OCI-M2 (cell line): Measurements from ENCODE around the gene GPR161.
A peak's percentile ranks its signal among the peaks of the same experiment; 100 is the strongest.
"Not testable (repeated sequence)": the region's sequence is repeated elsewhere in the genome, so short reads cannot be mapped to it uniquely, and the experiment has no call there.

ENCODE experiments used
- DNase-seq: peaks from one replicate; lab custom pipeline; 2025; ENCODE audit not compliant: unreplicated experiment; lab: John Stamatoyannopoulos, UW

GPR161 gene

DNA sequence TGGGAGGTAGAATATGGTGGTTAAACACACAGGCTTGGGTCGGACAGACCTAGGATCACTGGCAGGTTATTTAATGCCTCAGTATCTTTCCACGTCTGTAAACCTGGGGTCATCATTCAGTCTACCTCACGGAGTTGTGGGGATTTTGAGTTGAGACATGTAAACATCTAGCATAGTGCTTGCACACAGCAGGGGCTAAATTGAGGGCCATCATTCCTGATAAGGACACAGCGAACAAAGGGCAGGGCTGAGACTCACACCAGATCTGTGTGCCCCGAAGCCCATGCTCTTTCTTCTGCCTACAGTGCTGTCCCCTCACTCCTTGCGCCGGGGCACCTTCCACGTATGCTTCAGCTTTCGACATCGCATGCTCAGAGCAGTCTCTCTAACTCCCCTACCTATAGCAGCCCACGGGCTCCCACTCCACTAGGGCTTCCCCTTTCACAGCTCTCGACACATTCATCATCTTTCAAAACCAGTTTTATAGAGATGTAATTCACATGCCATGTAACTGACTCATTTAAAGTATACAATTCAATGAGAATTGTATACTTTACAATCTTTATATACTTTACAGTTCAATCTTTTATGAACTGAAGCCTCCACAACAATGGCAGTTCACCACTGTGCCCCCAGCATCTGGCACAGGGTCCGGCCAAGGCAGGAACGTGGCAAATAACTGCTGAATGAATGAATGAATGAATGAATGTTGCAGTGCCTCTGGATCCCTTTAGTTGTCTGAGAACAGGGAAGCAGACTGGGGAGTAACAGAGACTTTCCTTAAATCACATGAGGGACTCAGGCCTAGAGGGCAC is 48.0 kb downstream of the GPR161 start:
- DNase-seq, result no peak

GRCh38 chr1:168087696-168088095 is 49.0 kb downstream of the GPR161 start:
- no peak for DNase-seq

DNA sequence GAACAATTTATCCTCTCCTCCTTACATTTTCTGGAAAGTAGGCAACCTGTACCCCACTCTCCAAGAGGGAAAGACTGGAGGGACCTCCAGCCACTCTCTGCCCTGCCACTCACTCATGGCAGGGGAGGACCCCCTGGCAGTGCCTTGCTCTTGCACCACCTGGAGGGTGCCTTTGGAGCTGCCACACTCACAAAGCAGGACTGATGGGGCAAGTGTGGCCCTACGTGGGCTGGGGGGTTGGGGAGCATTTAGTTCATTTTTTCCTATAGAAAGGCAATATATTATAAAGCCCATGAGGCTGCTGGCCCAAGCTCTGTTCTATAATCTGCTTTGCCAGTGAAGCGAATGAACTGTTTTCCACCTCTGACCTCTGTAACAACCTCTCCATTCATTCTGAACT is 50.3 kb downstream of the GPR161 start:
- no peak for DNase-seq

DNA sequence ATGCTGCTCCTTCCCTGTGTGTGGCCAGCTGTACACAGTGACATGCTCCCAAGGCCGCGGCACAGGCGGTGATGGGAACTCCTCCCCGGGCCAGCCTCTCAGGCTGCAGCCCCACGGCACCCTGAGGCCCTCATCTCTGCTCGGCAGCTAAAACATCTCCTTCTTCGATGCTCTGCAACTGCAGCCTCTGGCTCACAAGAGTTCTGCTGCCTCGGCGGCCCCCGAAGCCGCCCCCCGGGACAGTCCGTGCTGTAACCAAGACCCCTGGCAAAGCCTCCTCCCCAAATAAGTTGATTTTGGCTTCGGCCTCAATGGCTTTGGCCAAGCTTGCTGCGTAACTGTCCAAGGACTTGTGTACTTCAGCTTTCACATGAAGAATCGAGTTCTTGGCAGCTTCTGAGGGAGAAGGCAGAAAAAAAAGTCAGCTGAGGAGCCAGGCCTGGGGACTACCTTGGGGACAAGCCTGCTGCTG is 51.3 kb downstream of the GPR161 start:
- DNase-seq, result no peak

DNA sequence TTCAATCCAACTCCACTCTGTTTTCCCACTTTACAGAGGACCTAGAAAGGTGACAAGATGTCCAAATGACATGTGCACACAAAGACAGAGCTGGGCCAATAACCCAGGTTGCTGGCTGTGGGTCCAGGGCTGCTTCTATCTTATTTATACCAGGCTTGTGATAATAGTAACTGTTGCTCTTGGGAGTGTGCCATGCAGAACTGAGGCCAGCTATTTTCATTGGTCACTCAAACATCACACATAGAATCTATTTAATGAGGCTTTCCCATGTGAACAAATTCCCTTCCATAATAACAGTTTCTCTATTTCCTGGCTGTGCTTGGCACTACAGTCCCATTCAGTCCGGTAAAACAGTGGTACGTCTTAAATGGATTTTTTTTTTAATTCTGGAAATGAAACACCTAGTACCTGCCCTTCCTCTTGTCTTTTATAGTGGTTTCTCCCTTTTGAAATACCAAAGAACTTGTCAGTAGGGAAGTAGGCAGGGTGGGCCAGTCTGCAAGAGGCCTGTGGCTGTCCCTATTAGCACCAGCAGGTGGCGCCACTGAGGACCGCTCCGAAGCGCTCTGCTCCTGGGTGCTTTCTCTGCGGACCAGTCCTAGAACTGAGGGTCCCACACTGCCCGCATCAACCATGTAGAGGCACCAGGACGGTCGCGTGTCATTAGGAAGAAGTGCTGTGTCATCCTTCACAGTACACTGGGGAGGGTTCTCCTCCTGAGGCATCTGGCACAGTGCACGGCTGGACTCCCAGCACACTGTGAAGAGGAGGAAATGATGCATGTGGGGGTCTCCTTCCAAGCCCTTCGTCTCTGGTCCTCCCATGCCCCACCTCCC is 52.1 kb downstream of the GPR161 start:
- no peak for DNase-seq

DNA sequence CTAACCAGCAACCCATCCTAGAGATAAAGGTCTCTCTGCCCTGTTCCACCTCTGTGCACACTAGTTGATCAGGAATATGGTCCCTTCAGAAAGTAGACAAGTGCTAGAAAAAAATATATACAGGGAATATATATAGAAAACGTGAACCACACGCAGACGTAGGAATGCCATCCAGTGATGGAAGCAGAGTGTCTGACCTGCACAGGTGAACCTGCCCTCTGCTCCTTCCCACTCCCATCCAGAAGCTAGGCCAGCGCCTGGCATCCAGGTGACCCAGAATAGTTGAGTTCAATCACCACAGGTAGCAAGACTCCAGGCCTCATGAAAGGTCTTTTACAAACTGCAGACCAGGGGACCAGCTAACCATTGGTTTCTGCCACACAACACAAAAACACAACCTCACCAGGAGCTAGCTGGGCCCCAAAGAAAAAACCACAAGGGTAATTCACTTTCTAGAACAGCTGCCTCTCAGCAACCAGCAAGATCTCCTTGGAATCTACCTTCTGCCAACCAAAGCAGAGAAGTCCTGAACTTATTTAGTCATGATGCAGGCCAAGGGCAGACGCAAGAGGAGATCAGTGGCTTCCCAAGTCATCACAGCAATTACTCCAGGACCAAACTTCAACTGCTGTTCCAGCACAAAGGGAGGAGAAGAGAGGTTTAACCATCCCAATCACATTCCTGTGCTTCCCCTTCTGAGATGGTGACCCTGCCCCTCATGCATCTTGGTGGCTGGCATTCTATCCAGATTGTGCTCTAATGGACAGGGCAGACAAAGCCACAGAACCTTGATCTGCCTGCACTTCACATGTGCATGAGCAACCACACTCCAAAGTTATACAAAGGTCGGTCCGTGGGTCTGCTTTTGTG is 53.0 kb downstream of the GPR161 start:
- no peak for DNase-seq

DNA sequence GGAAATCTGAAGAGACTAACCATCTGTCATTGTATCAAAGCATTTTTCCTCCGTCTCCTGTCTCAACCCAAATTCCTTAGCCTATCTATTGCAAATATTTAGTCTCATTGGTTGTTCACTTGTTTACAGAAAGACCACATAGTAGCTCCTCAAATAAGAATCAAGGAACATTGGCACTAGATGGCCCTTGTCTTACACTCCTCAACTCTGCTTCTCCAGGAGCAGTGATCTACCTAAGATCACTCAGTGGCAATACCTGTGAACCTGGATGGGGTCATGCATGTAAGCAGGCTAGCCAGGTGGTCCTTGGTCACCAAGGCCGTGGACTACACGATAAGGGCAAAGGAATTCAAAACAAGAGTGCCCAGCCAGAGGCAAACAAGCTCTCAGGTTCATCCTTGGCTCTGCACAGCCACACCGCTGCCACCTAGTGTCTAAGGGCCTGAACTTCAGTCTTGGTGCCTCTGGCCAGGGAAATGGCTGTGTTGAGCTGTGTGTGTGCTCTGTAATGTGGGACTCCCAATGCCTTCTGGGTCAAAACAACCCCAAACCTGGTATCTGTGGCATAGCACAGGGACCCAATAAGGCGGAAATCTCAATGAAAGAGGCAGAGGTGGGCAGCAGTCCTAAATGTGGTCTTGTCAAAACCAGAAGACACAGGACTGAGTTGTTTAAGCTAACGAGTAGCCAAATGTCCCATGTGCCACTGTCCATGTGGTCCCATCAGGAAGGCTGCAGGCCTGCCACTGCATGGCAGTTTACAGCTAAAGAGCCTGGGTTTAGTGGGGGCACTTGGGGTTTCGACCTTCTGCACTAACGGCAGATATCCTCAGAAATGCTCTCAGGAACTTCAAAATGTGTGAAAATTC is 54.5 kb downstream of the GPR161 start:
- DNase-seq, result peak; percentile 32

GRCh38 chr1:168081373-168082007 is 55.2 kb downstream of the GPR161 start:
- DNase-seq, result no peak

DNA sequence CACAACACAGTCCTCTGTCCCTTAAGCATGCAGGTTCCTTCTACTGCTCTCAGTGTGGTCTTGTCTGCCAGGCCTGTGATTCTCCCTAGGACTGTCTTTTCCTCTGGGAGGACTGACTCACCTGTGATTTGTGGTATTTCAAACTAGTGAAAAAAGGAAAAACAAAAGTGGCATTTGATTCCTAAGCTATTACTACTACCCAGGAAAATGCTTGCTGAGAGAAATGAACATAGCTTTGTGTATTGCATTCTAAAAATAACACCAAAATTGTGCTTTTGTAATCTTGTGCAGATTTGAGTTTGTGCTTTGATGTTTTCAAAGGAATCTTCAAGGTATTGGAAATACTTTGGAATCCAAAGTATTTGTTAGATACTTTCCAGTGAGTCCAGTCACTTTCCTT is 57.0 kb downstream of the GPR161 start:
- DNase-seq, result no peak

DNA sequence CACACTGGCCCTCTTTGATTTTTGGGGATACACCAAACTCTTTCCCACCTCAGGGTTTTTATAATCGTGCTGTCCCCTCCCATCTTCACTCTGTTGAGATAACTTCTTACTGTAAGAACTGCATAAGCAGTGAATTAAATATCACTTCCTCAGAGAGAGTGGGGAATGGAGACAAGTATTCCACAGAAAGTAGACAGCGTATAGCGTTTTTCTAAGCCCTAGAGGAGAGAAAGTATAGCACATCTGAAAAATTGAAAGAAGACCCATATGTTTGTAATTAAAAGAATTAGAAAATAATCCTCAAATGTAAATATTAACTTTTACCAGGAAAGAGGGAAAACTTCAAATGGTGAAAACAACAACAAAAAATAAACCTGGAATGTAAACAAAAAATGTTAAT is 67.3 kb downstream of the GPR161 start:
- no peak for DNase-seq

- DNase-seq, result no peak
These were observed 71.2 kb downstream of the GPR161 start for GRCh38 chr1:168065506-168065905.

- DNase-seq, result no peak
These were observed 72.5 kb downstream of the GPR161 start for GRCh38 chr1:168064216-168064615.

GRCh38 chr1:168057921-168058320 is 78.8 kb downstream of the GPR161 start:
- DNase-seq, result no peak

GRCh38 chr1:168057355-168057754 is 79.4 kb downstream of the GPR161 start:
- no peak for DNase-seq

DNA sequence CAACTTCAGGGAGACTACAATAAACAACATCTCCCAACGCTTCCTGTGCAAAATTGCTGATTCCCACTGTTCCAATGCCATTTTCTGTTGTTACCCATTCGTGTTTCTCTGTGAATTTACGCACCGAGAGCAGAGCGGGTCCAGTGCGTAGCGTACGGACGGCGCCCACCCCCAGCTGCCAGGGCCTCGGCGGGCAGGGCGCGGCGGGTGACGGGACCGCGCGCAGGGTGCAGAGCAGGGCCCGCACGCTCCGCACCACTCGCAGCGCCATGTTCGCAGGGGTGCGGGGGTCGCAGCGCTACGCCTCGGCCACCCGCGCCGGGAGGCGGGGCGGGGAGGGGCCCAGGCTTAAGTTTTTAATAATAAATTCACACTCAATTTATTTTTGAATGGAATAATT is 80.6 kb downstream of the GPR161 start:
- not testable (repeated sequence) for DNase-seq

GRCh38 chr1:168054117-168054516 is 82.6 kb downstream of the GPR161 start:
- no peak for DNase-seq

DNA sequence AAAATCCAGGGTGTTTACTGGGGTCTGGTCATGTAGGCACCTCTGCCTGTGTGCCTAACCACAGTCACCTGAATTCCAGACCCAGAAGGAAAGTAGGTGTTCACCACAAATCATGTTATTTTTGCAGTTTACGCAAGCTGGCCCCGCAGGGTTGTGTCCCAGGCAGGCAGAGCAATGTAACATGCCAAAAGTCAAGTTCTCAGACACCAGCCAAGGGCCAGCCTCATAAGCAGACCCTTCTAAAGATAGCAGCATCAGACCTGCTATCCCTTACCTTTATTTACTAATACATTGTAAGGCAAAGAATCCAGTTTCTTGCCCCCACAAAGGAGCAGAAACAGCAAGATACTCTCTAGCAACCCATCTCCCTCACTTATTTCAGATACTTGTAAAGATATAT is 83.0 kb downstream of the GPR161 start:
- DNase-seq, result no peak

DNA sequence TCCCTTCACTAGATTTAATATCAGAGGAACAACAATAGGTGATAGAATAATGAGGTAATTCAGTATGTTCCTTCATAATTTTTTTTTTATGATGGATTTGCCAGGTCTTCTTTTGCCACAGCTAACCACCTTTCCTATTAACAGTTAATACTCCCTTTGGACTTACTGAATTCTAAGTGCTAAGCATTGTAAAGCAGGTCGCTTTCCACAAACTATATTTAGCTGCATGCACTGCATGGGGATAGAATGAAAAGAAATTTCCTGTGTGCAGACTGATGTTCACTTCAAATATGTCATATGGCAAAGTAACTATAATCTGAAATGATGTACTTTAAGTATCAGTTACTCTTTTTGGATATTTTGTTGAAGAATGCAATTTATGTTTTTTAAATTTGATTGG is 85.8 kb downstream of the GPR161 start:
- no peak for DNase-seq

GRCh38 chr1:168050307-168050706 is 86.4 kb downstream of the GPR161 start:
- no peak for DNase-seq

DNA sequence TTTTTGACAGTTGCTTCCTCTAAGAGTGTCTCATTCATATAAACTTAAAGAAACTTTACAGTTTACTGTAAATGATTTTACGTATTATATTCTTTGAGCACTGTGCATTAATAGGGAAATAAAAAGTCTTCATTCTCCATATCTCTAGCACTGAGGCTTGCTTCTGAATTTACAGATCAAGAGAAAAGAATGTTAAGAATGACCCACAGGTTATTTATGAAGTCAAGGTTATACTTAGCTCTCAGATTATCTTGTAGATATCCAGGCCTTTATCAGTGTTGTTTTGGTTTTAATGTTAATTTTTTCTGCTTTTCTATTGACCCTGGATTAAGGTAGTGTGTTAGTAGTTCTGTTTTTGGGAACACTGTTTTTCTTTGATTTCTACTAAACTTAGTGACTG is 91.4 kb downstream of the GPR161 start:
- no peak for DNase-seq
